Stimulated activated CD4-positive, alpha-beta T cell treated with anti-CD3 and anti-CD28 coated beads, TNF-alpha, amount 100 ng/mL, for 1 hour (primary cell): ENCODE measurements around the gene WEE2.

Source experiments
- DNase-seq, 3 donors: peaks; one replicate each; pipeline ENCODE4 v3.0.0-alpha.2; 2020; ENCODE audit warnings: low read depth in 3 of 3, low spot score in 1 of 3

Gene WEE2

GRCh38 chr7:141708351-141708750, at the start of gene WEE2:
Gene WEE2, plus strand, starts transcription at chr7:141708353. Its CDS starts 406 bp downstream, at chr7:141708759.
- no peak for DNase-seq

GRCh38 chr7:141659501-141659900, 48.7 kb upstream of the WEE2 start:
- DNase-seq = no peak

- DNase-seq = no peak
Measured at GRCh38 chr7:141660259-141660658, 47.9 kb upstream of the WEE2 start.

DNA sequence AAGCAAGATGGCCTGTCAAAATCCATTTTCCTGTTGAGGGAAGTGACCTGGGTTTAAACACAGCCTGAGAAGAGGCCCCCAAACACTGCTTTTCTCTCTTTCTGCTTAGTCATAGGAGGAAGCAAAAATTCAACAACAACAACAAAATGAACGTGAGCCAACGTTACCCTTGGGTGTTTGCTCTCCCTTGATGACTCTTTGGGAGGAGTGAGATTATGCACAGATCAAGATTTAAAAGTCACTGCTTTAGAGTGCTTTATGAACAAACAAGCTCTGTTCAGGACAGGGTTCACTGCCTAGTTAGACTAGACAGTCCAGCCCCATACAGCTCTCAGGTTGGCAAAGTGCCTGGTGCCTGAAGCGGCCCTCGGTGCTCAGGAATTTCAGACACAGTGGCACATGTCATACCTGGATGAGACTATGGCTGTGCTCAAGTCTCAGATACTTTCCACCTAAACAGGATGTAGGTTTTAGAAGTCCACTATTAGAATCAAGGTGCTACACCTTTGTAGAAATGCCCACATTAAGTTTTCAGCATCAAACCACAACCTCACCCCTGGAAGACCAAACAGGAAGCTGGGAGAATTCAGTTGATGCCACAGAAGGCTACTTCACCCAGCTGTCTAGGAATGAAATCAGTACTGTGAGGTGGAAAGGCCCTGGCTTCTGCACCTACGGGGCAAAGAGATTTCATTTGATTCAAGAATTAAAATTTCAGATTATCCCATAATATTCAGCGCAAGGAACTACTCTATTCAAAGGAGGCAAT, 44.9 kb upstream of the WEE2 start:
- DNase-seq = no peak

DNA sequence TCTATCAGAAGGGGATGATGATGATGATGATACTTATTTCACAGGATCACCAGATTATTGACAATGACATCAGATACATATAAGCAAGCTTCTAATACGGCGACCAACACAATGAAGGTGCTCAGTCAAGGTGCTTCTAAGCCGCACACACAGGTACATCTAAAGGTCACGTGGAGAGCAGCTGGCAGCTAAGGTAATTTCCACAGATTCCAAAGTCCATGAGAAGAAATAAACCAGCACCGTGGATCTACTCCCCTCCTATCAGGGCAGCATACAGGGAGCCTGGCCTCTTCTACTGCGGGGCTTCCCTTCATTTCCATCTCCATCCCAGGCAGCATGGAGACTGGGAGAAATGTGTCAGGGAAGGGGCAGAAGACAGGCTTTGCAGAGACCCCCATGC, 43.7 kb upstream of the WEE2 start:
- no peak for DNase-seq

GRCh38 chr7:141665208-141666035, 42.7 kb upstream of the WEE2 start:
- DNase-seq = no peak

DNA sequence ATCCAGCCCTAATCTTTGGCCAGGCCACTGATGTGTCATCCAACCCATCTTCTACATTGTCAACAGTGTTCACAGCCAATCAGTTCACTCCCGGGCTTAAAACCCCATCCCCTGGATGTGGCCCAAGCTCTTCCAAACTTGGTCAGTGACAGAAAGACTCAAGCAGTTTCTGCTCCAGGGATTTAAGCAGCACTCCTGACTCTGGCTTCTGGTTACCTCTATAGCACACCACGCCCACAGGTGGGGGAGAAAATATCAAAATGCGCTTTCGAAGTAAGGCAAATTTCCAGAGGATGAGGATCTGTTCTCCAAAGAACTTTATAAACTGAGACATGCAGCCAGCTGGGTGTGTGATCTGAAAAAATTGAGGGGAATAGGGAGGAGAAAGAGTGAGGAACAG, 42.1 kb upstream of the WEE2 start:
- no peak for DNase-seq

DNA sequence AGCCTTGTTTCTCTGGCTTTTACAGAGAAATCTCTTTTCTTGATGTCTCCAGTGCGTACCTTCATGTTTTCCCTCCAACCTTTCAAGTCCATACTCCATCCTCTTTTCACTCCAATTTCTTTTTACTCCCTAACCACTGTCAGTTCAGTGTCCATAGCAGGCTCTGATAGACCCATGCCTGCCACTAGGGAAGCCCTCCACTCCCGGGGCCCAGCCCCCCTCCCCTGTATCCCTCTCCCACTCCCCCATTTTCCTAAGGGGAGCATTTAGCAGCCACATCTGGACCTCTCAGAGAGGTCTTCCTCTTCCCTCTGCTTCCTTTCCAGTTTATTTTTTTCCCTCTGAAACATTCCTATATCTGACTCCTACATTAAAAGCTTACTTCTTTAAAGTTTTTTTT, 39.3 kb upstream of the WEE2 start:
- no peak for DNase-seq

DNA sequence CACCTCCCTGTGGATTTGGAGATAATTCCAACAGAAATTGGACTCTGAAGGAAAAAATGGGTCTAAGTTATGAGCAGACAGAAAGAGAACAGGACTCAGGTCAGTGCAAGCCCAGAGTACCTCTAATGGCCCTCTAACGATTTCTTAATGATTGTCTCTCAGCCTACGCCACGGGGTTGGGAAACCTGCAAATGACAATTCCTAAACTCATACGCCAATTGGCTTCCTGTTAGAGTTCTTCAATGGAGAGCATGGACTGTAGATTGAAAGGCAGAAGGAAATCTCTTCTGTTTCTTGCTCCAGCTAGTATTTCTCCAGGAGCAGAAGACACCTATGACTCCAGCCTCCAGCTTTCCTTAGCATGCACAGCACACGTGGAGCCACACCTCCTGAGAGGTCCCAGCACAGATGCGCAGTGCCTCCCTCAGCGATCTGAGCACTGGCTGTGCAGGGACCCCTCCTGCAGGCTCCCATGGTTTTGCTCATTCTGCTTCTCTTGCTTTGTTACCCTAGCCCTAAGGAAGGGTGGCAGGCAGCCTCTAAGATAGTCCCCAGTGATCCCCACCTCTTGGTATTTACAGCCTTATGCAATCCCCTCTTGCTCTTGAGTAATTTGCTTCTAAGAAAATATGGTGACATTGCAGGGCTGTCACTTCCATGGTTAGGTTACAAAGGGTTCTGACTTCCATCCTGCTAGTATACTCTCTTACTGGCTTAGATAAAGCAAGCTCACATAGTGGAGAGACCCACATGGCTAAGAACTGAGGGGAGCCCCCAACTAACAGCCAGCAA, 36.3 kb upstream of the WEE2 start:
- no peak for DNase-seq

GRCh38 chr7:141673346-141673745, 34.8 kb upstream of the WEE2 start:
- no peak for DNase-seq

DNA sequence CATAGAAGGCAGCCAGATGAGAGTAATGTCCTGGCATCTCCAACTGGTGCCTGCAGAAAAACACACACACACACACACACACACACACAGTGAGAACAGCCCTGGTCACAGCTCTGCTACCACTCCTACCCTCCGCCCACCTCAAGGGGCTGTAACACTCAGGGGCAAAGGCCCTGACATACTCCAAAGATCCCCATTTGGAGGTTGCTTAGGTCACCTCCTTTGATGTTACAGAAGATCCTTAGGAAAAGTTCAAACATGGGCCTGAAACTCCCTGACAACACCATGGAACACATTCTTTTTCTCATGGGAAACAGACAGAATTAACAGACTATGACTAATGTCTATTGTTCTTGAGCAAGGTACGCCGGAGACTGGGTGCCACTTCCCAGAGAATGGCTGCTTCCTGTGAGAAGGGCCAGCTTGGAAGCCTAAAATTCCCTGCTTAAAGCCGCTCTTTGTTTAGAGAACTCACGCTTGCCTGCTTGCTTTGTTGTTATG, 33.9 kb upstream of the WEE2 start:
- DNase-seq = no peak

- no peak for DNase-seq
Measured at GRCh38 chr7:141674702-141675101, 33.5 kb upstream of the WEE2 start.

DNA sequence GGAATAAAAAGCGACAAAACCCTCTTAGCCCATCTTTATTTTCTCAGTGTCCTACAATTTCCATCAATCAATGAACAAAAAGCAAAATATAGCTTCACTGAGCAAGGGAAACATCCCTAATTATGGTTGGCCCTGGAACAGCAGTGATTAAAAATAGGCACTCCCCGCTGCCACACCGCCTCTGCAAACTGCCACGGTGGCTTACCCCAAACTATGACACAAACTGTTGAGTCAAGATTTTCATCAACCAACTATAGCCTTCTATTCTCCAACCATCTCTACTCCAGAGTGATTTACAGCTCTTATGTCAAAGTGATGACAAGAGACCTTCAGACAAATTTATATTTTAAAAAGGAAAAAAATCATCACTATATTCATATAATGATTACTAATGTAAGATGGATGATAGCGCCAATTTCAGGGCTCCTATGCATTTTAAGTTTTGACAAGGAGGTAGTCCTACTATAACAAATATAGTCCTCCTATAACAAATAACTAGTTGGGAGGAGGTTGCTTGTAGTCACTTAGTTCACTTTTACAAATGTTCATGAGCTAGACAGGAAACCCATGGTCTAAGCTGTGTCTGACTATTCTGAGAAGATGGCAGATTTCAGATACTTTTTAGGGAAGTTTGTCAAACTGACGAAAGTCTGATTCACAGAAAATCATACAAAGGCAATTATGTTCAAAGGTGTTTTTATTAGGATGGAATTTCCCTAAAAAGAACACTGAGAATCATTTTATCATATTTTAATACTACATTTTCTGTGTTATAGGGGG, 32.5 kb upstream of the WEE2 start:
- no peak for DNase-seq

- no peak for DNase-seq
Measured at GRCh38 chr7:141676618-141677017, 31.5 kb upstream of the WEE2 start.

DNA sequence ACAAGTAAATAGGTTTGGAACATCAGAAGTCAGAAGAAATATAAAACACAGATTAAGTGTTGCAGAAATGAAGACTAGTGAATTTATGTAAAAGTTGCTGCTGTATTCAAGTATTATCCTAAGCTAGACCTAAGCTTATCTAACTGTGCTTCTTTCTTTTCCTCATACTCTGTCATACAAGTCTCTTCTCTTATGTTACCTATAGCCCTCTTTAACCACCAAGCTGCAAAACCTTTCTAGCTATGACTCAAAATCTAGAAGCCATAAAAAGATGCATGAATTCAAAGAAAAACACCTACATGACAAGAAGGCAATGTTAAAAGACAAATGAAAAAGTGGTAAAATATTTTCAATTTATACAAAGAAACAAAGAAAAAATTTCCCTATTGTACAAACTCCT, 29.1 kb upstream of the WEE2 start:
- no peak for DNase-seq

GRCh38 chr7:141685285-141686023, 22.7 kb upstream of the WEE2 start:
- DNase-seq = no peak

- no peak for DNase-seq
Measured at GRCh38 chr7:141686074-141686473, 22.1 kb upstream of the WEE2 start.

DNA sequence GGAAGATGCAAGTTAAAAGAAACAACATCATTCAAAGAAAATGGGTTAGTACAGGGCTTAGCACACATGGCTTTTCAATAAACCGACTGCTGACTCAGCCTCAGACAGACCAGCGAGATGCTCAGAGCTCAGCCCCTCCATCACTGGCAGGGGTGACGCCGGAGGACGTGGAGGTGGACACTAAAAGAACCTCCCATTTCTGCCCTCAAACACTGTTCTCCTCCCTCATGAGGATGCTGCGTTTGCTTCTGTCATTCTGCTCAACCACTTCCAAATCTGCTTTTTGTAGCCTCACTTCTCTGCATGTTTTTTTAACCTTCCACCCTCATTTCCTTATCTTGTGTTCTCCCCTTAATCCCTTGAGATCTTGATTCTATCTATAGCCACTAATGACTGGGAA, 21.5 kb upstream of the WEE2 start:
- DNase-seq = no peak

- no peak for DNase-seq
Measured at GRCh38 chr7:141688043-141688442, 20.1 kb upstream of the WEE2 start.
